NT2/D1 (cell line): ENCODE results near the gene MEX3B.

ENCODE experiments used
- YY1 ChIP-seq: IDR thresholded peaks from 2 replicates; pipeline ENCODE4 v1.6.1; 2011; ENCODE audit not compliant: insufficient read length, insufficient read depth
- ZNF274 ChIP-seq: IDR thresholded peaks from 2 replicates; pipeline ENCODE4 v1.6.1; 2011; ENCODE audit warnings: mild to moderate bottlenecking, low read depth, low read length

DNA sequence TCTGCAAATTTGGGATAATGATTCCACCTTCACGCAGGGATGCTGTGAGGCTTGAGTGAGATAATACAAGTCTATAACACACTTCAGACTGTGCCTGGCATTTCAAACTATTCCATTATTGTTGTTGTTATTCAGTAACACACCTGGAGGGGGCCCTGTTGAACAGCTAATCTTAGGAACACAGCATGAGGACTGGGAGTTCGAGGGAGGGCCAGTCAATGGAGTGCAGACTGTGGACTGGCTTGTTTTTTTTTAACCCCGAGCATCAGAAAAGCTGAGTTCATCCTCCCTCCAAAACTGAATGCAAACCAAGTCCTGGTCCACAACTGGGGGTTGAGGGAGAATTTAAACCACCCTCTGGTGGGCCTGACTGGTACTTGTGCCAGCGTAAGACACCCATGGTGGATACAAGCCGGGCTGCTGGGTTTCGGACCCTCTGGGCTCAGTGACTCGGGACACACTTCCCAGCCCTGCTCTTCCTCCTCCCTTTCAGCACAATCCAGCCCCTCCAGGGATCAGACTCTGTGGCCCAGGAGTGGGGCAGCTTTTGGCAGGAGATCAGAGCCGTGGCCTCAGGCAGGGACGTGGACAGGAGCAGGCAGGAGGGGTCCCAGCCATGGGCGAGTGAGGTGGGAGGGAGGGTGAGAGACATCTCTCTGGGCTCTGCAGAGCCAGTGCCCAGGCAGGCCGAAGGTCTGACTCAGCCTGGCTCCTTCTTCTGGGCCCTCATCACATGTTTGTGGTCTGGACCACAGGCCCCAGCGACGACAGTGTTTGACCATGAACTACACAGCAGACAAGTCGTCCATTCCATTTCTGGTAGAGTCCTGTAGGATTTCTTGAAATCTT, 36.3 kb upstream of the MEX3B start:
- TF ChIP-seq YY1 (no peak), ZNF274 (no peak)
